HG02610 (cell line): ENCODE measurements around the gene OTUD5.
A peak's percentile ranks its signal among the peaks of the same experiment; 100 is the strongest.
"Not testable (repeated sequence)": the region's sequence is repeated elsewhere in the genome, so short reads cannot be mapped to it uniquely, and the experiment has no call there.

Source experiments
- ATAC-seq: cut with Tn5 transposase; IDR thresholded peaks from one replicate; pipeline ENCODE4 v1.9.1; 2021; ENCODE audit warnings: mild to moderate bottlenecking, moderate library complexity; ENCODE audit not compliant: unreplicated experiment

The OTUD5 gene

GRCh38 chrX:48891402-48892288, 65.8 kb downstream of the OTUD5 start:
- ATAC-seq = peak; percentile 81

GRCh38 chrX:48890934-48891401, 66.4 kb downstream of the OTUD5 start:
- ATAC-seq = peak; percentile 44

- no peak for ATAC-seq
These were observed 67.0 kb downstream of the OTUD5 start for GRCh38 chrX:48890296-48890925.

GRCh38 chrX:48886586-48886985, 70.8 kb downstream of the OTUD5 start:
- ATAC-seq = not testable (repeated sequence)

- no peak for ATAC-seq
These were observed 73.7 kb downstream of the OTUD5 start for GRCh38 chrX:48883729-48884128.

GRCh38 chrX:48876944-48877343, 80.5 kb downstream of the OTUD5 start:
- ATAC-seq = not testable (repeated sequence)
